T1000 (cell line): ENCODE results near the gene PAX8.
"Not testable (repeated sequence)": the region's sequence is repeated elsewhere in the genome, so short reads cannot be mapped to it uniquely, and the experiment has no call there.

Experiments
- DNase-seq: peaks from one replicate; lab custom pipeline; 2025; ENCODE audit warnings: mixed read lengths; lab: John Stamatoyannopoulos, UW

PAX8 gene

DNA sequence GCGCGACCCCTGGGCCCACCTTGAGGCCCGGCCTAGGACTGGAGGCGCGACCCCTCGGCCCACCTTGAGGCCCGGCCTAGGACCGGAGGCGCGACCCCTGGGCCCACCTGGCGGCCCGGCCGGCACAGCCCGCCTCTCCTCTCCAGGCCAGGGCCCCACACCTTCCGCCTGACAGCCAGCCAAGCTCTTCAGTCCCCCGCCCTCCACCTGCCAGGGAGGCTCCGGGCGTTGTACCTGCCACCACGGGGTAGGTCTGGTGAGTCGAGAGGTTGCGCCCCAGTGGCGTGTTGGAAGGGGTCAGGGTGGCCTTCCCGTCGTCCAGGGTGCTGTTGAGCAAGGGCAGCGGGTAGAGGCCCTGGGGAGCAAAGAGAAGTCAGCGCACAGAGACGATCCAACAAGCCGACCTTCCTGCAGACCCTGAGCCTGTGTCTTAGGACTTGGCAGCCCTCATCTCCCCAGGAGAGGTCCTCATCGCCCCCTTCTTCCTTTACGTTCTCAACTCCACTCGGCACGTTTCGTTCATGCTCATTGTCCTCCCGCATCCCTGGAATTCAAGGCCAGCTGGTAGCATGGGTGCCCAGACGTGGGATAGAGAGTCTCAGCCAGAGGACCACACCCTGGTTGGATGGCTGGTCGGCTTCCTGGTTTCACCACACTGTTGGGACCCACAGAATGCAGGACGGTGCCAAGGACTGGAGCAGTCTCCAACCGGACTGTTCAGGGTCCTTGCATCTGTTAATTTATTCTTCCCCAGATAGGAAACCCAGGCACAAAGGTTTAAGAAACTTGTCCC is 42.2 kb downstream of the PAX8 start:
- DNase-seq: no peak

DNA sequence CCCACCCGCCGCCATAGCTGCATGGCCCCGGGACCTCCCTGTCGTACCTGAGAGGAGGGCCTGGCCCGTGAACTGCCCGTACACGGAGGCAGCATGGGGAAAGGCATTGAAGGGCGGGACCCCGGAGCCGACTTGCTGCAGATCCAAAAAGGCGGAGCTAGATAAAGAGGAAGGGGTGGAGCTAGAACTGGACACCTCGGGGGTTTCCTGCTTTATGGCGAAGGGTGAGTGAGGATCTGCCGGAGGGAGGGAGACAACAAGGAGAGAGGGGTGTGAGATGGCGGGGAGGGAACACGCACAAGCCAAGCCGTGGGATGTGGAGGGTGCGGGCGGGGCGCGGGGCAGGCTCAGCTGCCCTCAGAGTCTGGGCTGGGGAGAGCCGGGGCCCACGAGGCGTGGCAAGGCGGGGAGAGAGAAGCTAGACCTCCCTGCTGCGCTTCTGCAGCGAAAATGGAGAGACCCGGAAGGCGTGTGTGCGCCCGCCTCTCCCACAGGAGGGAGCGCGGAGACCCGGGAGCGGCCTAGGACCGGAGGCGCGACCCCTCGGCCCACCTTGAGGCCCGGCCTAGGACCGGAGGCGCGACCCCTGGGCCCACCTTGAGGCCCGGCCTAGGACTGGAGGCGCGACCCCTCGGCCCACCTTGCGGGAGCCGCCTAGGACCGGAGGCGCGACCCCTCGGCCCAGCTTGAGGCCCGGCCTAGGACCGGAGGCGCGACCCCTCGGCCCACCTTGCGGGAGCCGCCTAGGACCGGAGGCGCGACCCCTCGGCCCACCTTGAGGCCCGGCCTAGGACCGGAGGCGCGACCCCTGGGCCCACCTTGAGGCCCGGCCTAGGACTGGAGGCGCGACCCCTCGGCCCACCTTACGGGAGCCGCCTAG is 43.1 kb downstream of the PAX8 start:
- DNase-seq: not testable (repeated sequence)

- no peak for DNase-seq
These were observed 43.9 kb downstream of the PAX8 start for GRCh38 chr2:113234721-113235346.

- no peak for DNase-seq
These were observed 44.8 kb downstream of the PAX8 start for GRCh38 chr2:113233593-113234550.

DNA sequence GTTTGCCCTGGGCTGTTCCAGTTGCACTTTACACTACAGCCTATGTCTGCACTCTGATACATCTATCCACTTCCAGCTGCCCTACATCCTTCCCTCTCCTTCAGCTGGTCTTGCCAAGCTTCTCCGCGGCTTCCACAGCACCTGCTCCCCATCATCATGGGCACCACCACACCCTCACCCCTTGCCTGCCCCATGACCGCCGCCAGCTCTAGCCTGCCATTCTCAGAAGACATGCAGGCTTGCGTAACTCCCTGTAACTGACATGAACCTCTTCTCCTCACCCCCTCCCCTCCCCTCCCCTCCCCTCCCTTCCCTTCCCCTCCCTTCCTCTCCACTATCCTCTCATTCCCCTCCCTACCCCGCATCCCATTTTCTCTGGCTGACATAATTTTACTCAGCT is 46.0 kb downstream of the PAX8 start:
- DNase-seq: no peak

DNA sequence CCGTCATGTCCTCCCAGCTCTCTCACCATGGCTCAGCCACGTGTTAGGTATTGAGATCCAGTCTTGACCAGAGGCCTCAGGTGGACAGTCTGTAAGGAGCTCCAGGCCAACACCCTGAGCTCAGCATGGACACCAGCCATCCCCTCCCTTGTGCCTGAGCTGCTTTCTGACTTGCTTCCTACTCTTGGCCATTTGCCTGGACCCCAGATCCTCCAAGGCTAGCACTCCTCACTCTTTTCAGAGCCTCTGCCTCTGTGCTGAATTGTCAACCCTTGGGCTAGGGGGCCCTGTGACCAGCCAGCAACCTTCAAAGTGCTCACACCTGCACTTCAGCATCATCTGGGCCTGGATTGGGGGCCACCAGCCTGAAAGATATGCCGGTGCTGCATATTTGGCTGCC is 46.6 kb downstream of the PAX8 start:
- no peak for DNase-seq

- DNase-seq: no peak
These were observed 47.7 kb downstream of the PAX8 start for GRCh38 chr2:113231064-113231463.

DNA sequence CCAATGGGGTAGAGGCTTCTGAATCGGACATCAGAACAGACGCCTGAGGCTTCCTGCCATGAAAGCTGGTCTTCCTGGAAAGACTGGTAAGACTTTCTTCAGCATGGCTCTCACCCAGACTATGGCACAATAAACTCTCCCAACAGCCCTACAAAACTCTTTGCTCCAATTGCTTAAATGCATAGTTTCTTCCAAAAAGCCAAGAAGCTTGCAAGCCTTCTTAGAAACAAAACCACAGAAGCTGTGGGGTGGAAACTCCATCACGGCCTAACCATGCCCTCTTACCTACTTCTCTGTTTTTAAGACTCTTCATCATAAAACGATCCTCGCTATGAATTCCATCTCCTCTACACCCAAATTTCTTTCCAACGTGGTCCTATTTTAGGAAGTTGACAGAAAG is 48.2 kb downstream of the PAX8 start:
- no peak for DNase-seq

GRCh38 chr2:113229795-113230194 is 48.9 kb downstream of the PAX8 start:
- no peak for DNase-seq

DNA sequence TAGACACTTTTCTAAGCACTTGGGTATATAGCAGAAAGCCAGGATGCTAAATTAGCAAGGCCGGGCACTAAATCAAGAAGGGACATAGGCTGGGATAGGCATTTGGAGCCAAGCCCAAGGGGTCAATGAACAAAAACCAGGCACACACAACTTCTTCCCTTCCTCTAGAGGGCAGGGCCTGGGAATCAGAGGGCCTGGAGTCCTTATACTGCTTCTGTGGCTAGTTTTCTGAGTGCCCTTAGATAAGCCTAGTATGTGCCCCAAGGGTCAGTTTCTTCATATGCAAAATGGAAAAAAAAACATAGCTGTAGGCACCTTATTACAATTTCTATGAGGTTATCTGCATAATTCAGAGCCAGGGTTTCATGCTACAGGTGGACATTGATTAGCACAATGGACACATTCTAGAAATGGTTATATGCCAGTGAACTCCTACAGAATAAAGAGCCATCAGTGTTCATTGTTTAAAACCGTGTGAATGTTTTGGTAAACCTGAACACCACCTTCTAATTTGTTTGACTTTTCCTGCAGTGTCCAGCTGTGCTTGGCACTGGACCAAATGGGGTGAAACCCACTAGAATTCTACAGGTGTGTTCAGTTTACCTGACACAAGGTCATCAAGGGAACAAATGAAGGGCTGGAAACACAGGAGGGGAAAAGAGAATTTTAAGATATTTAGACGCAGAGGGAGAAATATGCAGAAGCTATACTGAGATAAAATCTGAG is 49.6 kb downstream of the PAX8 start:
- DNase-seq: no peak

GRCh38 chr2:113228351-113228750 is 50.4 kb downstream of the PAX8 start:
- no peak for DNase-seq

- no peak for DNase-seq
These were observed 51.0 kb downstream of the PAX8 start for GRCh38 chr2:113227698-113228097.

- DNase-seq: no peak
These were observed 51.4 kb downstream of the PAX8 start for GRCh38 chr2:113227290-113227689.

DNA sequence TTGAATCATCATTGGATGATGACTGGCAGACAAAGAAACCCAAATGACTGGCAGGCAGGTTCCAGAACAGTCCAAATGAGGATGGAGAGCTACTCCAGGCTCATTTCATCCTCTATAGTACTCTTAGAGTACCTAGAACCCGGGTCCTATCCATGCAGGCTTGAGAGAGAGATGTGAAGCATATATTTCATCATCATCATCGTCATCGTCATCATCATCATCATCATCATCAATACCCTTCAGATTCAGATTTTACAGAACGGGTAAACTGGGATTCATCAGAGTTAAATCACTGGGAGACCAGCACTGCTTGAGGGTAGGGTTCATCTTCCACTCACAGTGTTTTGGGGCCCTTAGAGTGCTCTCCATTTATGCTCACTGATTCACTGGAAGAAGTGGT is 52.3 kb downstream of the PAX8 start:
- no peak for DNase-seq

- no peak for DNase-seq
These were observed 53.2 kb downstream of the PAX8 start for GRCh38 chr2:113225263-113226259.

DNA sequence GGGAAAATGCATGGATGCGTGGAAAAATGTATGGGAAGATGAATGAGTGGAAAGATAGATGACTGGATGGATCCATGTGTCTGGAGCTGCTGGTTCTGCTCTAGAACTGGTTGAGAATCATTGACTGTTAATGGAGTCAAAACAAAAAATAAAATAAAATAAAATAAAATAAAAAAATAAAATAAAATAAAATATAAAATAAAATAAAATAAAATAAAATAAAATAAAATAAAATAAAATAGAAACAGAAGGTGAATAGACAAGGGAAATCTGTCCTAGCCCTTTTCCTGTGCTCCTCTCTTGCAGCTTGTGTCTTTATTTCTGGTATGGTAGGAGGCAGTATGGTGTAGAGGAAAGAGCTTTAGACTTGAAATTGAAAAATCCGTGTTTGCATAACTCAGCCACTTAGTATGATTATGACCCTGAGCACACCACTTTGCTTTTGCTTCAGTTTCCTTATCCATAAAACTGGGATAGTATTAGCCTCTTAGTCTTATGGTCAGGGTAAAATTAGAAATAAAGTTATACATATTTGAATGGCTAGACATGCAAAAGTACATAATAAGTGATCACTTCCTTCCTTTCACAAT is 54.0 kb downstream of the PAX8 start:
- no peak for DNase-seq

GRCh38 chr2:113223813-113224212 is 54.9 kb downstream of the PAX8 start:
- no peak for DNase-seq

GRCh38 chr2:113221846-113222245 is 56.9 kb downstream of the PAX8 start:
- DNase-seq: no peak
